Left ventricle myocardium inferior (tissue), 1 donor: ENCODE data around the gene ELAPOR1. TPM values are rescaled to one million over a fixed set of nuclear protein-coding genes. Genes with fewer than 3 reads are reported as not detected.

Source experiments
- DNase-seq: peaks from one replicate; pipeline ENCODE4 v3.0.0-alpha.2; 2020
- H3K27ac ChIP-seq: fragments of 200-600 bp; replicated peaks from 2 replicates; pipeline ENCODE4 v1.8.0; 2021
- H3K27me3 ChIP-seq: fragments of 200-600 bp; 2 replicates; pipeline ENCODE4 v1.8.0; 2021; ENCODE audit warnings: low read depth
- H3K36me3 ChIP-seq: fragments of 200-600 bp; 2 replicates; pipeline ENCODE4 v1.8.0; 2021
- H3K4me1 ChIP-seq: fragments of 200-600 bp; 2 replicates; pipeline ENCODE4 v1.8.0; 2021
- H3K4me3 ChIP-seq: fragments of 200-600 bp; 2 replicates; pipeline ENCODE4 v1.8.0; 2021; ENCODE audit warnings: mild to moderate bottlenecking, moderate library complexity
- H3K9me3 ChIP-seq: fragments of 200-600 bp; replicated peaks from 2 replicates; pipeline ENCODE4 v1.8.0; 2021
- CTCF ChIP-seq: fragments of 200-600 bp; IDR thresholded peaks from 2 replicates; pipeline ENCODE4 v1.8.0; 2021; ENCODE audit warnings: antibody characterized with exemption, mild to moderate bottlenecking, borderline replicate concordance
- intact Hi-C: fragments of 100-400 bp; cut with micrococcal nuclease; formaldehyde crosslinking; loops from one replicate; pipeline ENCODE4 v1.11.0; 2022
- total RNA-seq: library from RNA; stranded (reverse); fragmentation: NEBNext Ultra II Directional; extraction: Animal tissue kit (Norgen Biotek cat#: 25700); gene quantifications from one replicate; pipeline ENCODE4 v1.2.1, GENCODE V29; 2021
- donor health status: DM: no; HTN: yes; CAD: no; lungs with severe emphysema.

ELAPOR1 gene
- total RNA-seq, 1 donor from 2014 or later: 0.19 TPM

- no peak for DNase-seq
- Histone ChIP-seq H3K4me1 (peaks cover 13% of the 10 kb centered on the region), H3K9me3 (no peaks in the 10 kb centered on the region), H3K36me3 (no peaks in the 10 kb centered on the region), H3K27ac (no peak overlapping the region), H3K27me3 (no peaks in the 10 kb centered on the region), H3K4me3 (no peak overlapping the region)
- no peak for TF ChIP-seq CTCF
- intact Hi-C loops: no loop called here
These were observed 45.4 kb downstream of the ELAPOR1 start for GRCh38 chr1:109159326-109159725.

- intact Hi-C loops: no loop called here
- H3K27me3 ChIP-seq: no peaks in the 10 kb centered on the region
- no peak for TF ChIP-seq CTCF
- no peaks in the 10 kb centered on the region for H3K9me3 ChIP-seq
- no peak for DNase-seq
- no peak overlapping the region for H3K4me3 ChIP-seq
- H3K4me1 ChIP-seq: peaks cover 13% of the 10 kb centered on the region
- no peaks in the 10 kb centered on the region for H3K36me3 ChIP-seq
- no peak overlapping the region for H3K27ac ChIP-seq
These were observed 46.3 kb downstream of the ELAPOR1 start for GRCh38 chr1:109160071-109160840.

- Histone ChIP-seq H3K4me1 (peaks cover 16% of the 10 kb centered on the region), H3K4me3 (peak overlapping the region; percentile 17), H3K36me3 (no peaks in the 10 kb centered on the region), H3K27me3 (no peaks in the 10 kb centered on the region), H3K27ac (peak overlapping the region; percentile 54), H3K9me3 (no peaks in the 10 kb centered on the region)
- intact Hi-C loops: no loop called here
- peak; percentile 34 for DNase-seq
- TF ChIP-seq CTCF: no peak
These were observed 48.1 kb downstream of the ELAPOR1 start for GRCh38 chr1:109161858-109162606.

- Histone ChIP-seq H3K4me3 (no peak overlapping the region), H3K4me1 (peaks cover 22% of the 10 kb centered on the region), H3K27ac (peak overlapping the region; percentile 54), H3K9me3 (no peaks in the 10 kb centered on the region), H3K27me3 (no peaks in the 10 kb centered on the region), H3K36me3 (no peaks in the 10 kb centered on the region)
- TF ChIP-seq CTCF: no peak
- no peak for DNase-seq
- intact Hi-C loops: no loop called here
These were observed 48.7 kb downstream of the ELAPOR1 start for GRCh38 chr1:109162626-109163025.

GRCh38 chr1:109163551-109163950, 49.6 kb downstream of the ELAPOR1 start:
- intact Hi-C loops: no loop called here
- H3K27ac ChIP-seq: no peak overlapping the region
- H3K4me3 ChIP-seq: no peak overlapping the region
- TF ChIP-seq CTCF: no peak
- peaks cover 25% of the 10 kb centered on the region for H3K4me1 ChIP-seq
- no peaks in the 10 kb centered on the region for H3K9me3 ChIP-seq
- H3K36me3 ChIP-seq: no peaks in the 10 kb centered on the region
- no peaks in the 10 kb centered on the region for H3K27me3 ChIP-seq
- no peak for DNase-seq

Other genes starting within 250 kb of the ELAPOR1 start
- gene GPSM2, start 237.1 kb upstream of the ELAPOR1 start, total RNA-seq: 2.5 TPM
- gene CLCC1, start 150.6 kb upstream of the ELAPOR1 start, total RNA-seq: 28.8 TPM
- gene WDR47, start 72.0 kb upstream of the ELAPOR1 start, total RNA-seq: 20.0 TPM
- 71.6 TPM for gene TAF13, start 38.1 kb upstream of the ELAPOR1 start, total RNA-seq
- 30.3 TPM for gene TMEM167B, start 23.4 kb upstream of the ELAPOR1 start, total RNA-seq
- 92.0 TPM for gene SARS1, start 99.8 kb downstream of the ELAPOR1 start, total RNA-seq
- 4.2 TPM for gene CELSR2, start 135.4 kb downstream of the ELAPOR1 start, total RNA-seq
- gene PSRC1, start 169.0 kb downstream of the ELAPOR1 start, total RNA-seq: 0.80 TPM
- 0.22 TPM for gene MYBPHL, start 192.9 kb downstream of the ELAPOR1 start, total RNA-seq